ENCODE measurements around the gene RPL10A.

RPL10A gene

DNA sequence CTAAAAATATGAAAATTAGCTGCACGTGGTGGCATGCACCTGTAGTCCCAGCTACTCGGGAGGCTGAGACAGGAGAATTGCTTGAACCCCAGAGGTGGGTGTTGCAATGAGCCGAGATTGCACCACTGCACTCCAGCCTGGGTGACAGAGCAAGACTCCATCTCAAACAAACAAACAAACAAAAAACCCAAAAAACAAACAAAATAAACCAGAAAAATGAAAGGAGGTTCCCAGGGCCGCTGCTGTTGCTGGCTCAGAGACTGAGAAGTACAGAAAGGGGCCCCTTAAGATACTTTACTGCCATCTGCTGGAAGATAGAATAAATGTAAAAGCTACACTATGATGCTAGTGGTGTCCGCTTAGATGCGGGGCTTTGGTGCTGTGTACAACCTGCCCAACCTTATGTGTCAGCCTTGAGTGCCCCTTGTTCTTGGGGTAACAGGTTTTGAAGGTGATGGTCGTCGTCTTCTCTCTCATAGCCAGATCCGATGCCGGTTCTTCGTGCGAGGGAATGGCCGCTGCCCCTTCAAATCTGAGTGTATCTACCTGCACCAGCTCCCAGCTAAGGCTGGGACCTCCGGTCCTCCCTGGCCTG is 18.8 kb upstream of the RPL10A start:
- TF ChIP-seq, protein P1, sequence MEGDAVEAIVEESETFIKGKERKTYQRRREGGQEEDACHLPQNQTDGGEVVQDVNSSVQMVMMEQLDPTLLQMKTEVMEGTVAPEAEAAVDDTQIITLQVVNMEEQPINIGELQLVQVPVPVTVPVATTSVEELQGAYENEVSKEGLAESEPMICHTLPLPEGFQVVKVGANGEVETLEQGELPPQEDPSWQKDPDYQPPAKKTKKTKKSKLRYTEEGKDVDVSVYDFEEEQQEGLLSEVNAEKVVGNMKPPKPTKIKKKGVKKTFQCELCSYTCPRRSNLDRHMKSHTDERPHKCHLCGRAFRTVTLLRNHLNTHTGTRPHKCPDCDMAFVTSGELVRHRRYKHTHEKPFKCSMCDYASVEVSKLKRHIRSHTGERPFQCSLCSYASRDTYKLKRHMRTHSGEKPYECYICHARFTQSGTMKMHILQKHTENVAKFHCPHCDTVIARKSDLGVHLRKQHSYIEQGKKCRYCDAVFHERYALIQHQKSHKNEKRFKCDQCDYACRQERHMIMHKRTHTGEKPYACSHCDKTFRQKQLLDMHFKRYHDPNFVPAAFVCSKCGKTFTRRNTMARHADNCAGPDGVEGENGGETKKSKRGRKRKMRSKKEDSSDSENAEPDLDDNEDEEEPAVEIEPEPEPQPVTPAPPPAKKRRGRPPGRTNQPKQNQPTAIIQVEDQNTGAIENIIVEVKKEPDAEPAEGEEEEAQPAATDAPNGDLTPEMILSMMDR (IDR thresholded peaks at IDR 0.05; ENCODE audit: low read depth, low read length), result peak; percentile 60
- peak; percentile 45 for DNase-seq (ENCODE audit: extremely low read depth, low read depth)

DNA sequence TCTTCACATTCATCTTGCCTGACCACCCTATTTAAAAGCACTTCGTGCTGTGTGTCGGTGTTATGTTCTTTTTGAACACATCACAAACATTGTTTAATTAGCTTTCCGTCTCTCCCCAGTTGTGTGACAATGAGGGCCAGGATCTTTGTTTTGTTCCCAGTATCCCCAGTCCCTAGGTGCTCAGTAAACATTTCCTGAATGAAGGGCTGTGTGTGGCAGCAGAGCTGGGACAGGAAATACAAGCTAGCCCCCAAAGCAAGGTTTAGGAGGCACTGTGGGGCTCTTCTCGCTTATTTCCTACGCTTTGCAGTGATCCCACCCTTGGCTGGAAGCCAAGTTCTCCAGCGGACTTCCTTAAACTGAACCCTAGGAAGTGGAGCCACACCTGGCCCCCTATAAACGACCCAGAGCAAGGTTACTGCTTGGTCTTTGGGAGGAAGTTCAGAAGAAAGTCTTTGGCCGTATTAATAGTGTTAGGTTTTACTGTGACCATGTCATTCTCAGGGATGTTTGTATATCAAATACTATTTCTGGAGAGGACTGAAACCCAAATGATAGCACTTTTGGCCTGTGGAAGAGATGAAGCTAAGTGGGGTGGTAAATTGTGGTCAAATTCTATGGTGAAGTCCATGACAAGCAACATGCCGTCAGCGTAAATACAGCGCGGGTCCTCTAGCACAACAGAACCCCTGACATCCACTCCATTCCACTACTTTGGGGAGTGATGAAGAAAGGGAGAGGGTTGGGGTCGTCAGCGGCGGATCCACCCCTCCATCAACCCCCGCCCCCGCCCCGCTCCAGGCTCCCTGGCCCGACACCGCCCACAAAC is 16.6 kb upstream of the RPL10A start:
- TF ChIP-seq, protein P1 (IDR thresholded peaks at IDR 0.05; ENCODE audit: low read depth, low read length), result no peak
- DNase-seq (ENCODE audit: extremely low read depth, low read depth), result no peak

DNA sequence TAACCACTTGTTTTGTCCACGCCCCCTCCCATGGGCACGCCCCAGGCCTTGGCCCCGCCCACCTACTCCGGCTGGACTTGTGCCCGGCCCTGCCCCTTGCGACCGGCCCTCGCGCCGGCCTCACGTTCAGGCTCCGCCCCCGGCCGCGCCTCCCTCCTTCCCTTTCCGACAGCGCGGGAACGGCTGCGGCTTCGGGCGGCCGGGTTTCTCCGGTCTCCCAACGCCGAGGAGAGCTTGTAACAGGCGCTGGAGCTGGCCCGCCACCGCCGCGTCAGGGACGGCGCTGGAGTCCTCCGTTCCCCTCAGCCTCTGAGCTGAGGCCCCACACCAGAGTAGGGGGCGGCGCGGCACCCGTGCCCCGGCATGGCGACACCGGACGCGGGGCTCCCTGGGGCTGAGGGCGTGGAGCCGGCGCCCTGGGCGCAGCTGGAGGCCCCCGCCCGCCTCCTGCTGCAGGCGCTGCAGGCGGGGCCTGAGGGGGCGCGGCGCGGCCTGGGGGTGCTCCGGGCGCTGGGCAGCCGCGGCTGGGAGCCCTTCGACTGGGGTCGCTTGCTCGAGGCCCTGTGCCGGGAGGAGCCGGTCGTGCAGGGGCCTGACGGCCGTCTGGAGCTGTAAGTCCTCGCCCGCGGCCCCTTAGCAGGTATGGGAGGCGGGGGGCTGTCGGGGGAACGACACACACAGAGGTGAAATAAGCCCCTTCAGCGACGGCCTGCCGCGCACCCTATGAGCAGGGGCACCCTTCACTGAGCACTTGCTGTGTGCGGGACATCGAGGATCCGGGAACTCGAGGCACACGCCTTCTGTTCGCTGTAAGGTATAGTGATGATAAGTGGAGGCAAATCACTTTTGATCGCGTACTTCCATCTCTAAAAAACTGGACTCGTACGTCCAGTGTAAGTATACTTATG is 15.8 kb upstream of the RPL10A start, which contains the start of gene FANCE:
TSS of gene FANCE (plus strand) at position 156 of the 908 bp plus-strand sequence. CDS start at position 364, 208 bp downstream.
- DNase-seq (ENCODE audit: extremely low read depth, low read depth), result peak; percentile 77
- TF ChIP-seq, protein P1 (IDR thresholded peaks at IDR 0.05; ENCODE audit: low read depth, low read length), result no peak

DNA sequence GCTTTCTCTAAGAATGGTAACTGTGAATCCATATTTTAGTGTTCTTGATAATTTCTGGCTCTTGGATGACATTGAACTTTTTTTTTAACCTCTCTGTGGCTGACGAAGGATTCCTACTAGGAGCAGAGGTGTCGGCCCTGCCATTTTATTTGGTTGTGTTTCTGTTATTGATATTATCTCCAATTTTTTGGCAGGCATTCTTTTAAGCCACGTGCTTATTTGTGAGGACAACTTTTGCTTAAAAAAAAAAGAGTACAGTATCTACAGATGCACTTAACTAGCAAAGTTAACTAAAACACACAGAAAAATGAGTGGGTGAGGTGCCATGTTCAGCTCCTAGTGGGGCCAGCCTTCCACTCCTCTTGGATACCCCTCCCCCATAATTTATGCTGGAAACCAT is 15.0 kb upstream of the RPL10A start:
- DNase-seq (ENCODE audit: extremely low read depth, low read depth), result no peak
- TF ChIP-seq, protein P1 (IDR thresholded peaks at IDR 0.05; ENCODE audit: low read depth, low read length), result no peak

DNA sequence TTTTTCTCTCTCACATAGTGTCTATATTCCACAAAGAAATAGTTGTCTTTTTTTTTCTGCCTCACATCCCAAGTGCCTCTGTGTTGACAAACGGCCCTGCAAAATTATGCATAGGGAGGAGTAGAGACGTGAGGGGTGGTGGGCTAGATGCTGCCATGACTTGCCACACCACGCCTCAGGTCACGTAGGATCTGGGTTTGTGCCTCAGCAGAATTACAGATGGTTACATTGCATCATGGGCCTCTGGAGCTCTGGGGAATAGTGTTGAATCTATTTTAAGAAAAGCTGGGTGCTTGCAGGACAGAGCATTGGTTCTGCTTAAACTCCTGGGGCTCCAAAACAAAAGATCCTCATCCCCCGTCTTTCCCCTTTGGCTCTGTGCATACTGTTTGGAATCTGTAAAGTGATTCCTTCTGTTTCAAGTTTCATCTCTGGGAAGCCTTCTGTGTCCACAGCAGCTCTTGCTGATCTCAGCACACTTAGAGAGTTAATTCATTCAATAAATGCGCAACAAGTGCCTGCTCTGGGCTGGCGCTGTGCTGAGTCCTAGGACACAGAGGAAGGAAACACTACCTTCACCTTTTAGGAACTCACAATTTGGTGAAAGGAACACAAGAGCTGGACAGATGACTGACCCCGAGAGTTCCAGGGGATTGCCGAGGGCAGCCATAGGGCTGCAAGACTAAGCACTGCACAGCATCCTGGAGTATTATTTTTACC is 13.7 kb upstream of the RPL10A start:
- DNase-seq (ENCODE audit: extremely low read depth, low read depth), result no peak

DNA sequence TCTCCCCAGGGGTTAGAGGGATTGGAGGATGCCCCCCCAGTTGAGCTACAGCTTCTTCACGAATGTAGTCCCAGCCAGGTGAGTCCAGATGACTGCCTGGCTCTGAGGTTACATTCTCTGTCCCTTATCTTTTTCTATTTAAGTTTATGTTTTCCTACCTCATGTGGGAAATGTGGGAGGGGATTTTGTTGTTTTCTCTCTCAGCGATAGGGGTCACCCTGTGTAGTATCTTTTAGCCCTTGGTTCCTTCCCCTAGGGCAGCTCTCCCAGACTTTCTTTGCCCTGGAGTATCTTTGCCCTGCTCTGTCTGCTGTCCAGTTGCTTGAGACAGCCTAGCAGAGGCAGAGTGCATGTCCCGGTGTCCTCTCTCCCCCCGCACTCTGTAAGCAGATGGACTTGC is 10.3 kb upstream of the RPL10A start:
- TF ChIP-seq, protein P1 (IDR thresholded peaks at IDR 0.05; ENCODE audit: low read depth, low read length), result no peak
- DNase-seq (ENCODE audit: extremely low read depth, low read depth), result no peak

More for the DNA sequence above, 13.7 kb upstream of the RPL10A start:
- TF ChIP-seq, protein P1 (IDR thresholded peaks at IDR 0.05; ENCODE audit: low read depth, low read length), result no peak
